Measurements from ENCODE around the gene SORBS1. TPM values are rescaled to one million over a fixed set of nuclear protein-coding genes. Genes with fewer than 3 reads are reported as not detected.

Gene SORBS1
- total and polyA plus RNA-seq, 4 donors: 33.2 to 71.3 (median 44.1) TPM

DNA sequence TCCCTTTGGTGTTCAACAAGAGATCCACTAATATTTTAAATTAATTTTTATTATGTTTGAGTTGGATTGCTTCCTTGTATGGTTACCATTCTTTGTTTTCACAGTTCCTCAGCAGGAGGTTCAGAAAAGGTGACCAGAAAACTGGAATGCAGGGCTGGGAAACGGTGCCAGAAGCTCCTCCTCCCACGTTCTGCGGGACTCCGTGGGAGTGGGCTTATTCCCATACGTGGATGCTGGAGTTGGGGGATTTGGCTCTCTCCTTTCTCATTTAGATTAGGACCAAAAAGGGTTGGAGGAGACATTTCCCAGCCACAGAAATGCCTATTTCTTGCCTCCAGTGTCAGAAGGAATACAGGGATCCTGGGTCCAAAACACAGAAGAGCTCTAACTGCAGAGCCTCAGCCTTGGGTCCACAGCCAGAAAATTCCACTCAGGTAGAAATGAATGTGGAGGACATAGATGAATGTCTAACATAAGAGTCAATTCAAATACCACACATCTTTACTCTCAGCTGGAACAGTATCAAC, 56.0 kb downstream of the SORBS1 start:
- no peaks in the 10 kb centered on the region for H3K36me3 ChIP-seq (ENCODE audit: control insufficient read depth in 4 of 4, insufficient read depth in 3 of 4, low read depth in 1 of 4, low read length in 3 of 4)
- H3K27me3 ChIP-seq (ENCODE audit: control insufficient read depth in 4 of 4, insufficient read depth in 4 of 4, low read length in 3 of 4): no peaks in the 10 kb centered on the region
- TF ChIP-seq RAD21 (IDR thresholded peaks at IDR 0.05) (no peak), FOXA1 (IDR thresholded peaks at IDR 0.05) (no peak), HNF4G (IDR thresholded peaks at IDR 0.05) (no peak), SP1 (IDR thresholded peaks at IDR 0.05) (no peak), YY1 (IDR thresholded peaks at IDR 0.05) (no peak), FOXA2 (IDR thresholded peaks at IDR 0.05) (no peak), RXRA (IDR thresholded peaks at IDR 0.05) (no peak), TAF1 (conservative IDR thresholded peaks at IDR 0.05) (no peak), NR2F2 (IDR thresholded peaks at IDR 0.05) (no peak), HNF4A (conservative IDR thresholded peaks at IDR 0.05) (no peak)
- TF ChIP-seq, protein P1, sequence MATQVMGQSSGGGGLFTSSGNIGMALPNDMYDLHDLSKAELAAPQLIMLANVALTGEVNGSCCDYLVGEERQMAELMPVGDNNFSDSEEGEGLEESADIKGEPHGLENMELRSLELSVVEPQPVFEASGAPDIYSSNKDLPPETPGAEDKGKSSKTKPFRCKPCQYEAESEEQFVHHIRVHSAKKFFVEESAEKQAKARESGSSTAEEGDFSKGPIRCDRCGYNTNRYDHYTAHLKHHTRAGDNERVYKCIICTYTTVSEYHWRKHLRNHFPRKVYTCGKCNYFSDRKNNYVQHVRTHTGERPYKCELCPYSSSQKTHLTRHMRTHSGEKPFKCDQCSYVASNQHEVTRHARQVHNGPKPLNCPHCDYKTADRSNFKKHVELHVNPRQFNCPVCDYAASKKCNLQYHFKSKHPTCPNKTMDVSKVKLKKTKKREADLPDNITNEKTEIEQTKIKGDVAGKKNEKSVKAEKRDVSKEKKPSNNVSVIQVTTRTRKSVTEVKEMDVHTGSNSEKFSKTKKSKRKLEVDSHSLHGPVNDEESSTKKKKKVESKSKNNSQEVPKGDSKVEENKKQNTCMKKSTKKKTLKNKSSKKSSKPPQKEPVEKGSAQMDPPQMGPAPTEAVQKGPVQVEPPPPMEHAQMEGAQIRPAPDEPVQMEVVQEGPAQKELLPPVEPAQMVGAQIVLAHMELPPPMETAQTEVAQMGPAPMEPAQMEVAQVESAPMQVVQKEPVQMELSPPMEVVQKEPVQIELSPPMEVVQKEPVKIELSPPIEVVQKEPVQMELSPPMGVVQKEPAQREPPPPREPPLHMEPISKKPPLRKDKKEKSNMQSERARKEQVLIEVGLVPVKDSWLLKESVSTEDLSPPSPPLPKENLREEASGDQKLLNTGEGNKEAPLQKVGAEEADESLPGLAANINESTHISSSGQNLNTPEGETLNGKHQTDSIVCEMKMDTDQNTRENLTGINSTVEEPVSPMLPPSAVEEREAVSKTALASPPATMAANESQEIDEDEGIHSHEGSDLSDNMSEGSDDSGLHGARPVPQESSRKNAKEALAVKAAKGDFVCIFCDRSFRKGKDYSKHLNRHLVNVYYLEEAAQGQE (IDR thresholded peaks at IDR 0.05): no peak
- TF ChIP-seq, protein P2, sequence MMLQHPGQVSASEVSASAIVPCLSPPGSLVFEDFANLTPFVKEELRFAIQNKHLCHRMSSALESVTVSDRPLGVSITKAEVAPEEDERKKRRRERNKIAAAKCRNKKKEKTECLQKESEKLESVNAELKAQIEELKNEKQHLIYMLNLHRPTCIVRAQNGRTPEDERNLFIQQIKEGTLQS (IDR thresholded peaks at IDR 0.05): no peak
- TF ChIP-seq, protein P3, sequence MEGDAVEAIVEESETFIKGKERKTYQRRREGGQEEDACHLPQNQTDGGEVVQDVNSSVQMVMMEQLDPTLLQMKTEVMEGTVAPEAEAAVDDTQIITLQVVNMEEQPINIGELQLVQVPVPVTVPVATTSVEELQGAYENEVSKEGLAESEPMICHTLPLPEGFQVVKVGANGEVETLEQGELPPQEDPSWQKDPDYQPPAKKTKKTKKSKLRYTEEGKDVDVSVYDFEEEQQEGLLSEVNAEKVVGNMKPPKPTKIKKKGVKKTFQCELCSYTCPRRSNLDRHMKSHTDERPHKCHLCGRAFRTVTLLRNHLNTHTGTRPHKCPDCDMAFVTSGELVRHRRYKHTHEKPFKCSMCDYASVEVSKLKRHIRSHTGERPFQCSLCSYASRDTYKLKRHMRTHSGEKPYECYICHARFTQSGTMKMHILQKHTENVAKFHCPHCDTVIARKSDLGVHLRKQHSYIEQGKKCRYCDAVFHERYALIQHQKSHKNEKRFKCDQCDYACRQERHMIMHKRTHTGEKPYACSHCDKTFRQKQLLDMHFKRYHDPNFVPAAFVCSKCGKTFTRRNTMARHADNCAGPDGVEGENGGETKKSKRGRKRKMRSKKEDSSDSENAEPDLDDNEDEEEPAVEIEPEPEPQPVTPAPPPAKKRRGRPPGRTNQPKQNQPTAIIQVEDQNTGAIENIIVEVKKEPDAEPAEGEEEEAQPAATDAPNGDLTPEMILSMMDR (IDR thresholded peaks at IDR 0.05; ENCODE audit: low read depth, low read length, missing input control): no peak
- no peak for DNase-seq (ENCODE audit: low spot score)
- 54% methylated on average over 5 of the region's 5 CpGs for WGBS
- H3K27ac ChIP-seq (ENCODE audit: low read depth in 1 of 2, low read length in 2 of 2): no peak overlapping the region
- H3K4me1 ChIP-seq (ENCODE audit: control insufficient read depth in 4 of 4, insufficient read depth in 4 of 4, low read length in 3 of 4): peaks cover 19 to 49% (median 45%) of the 10 kb centered on the region in 4 donors
- no peak overlapping the region for H3K4me3 ChIP-seq (ENCODE audit: low read depth in 1 of 3, low read length in 3 of 3)
- H3K9me3 ChIP-seq (ENCODE audit: control insufficient read depth in 4 of 4, low read length in 3 of 4): no peaks in the 10 kb centered on the region
- H3K9ac ChIP-seq (ENCODE audit: low read depth in 1 of 2, low read length in 2 of 2): no peak overlapping the region

DNA sequence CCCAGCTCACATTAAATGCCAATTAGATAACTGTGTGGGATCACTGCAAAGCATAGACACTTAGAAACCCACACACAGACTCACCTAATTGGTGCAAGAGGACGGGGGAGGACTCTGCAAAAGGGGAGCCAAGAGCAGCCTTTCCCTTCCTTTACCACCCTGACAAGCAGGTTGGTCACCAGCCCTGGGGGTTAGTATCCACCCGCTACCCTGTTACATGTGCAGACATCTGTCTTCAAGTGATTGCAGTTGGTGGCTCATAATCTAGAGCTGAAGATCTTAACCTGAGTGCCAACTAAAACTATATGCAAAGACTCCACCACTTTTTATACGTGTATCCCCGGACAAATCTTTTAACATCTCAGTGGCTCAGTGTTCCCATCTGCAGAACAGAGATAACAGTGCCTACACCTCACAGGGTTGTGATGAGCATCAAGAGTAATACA, 56.9 kb downstream of the SORBS1 start:
- no peak overlapping the region for H3K4me3 ChIP-seq (ENCODE audit: low read depth in 1 of 3, low read length in 3 of 3)
- no peaks in the 10 kb centered on the region for H3K36me3 ChIP-seq (ENCODE audit: control insufficient read depth in 4 of 4, insufficient read depth in 3 of 4, low read depth in 1 of 4, low read length in 3 of 4)
- no peaks in the 10 kb centered on the region for H3K27me3 ChIP-seq (ENCODE audit: control insufficient read depth in 4 of 4, insufficient read depth in 4 of 4, low read length in 3 of 4)
- H3K27ac ChIP-seq (ENCODE audit: low read depth in 1 of 2, low read length in 2 of 2): peak overlapping the region in 1 of 2 donors; percentile 89
- no peak for TF ChIP-seq JUND (IDR thresholded peaks at IDR 0.05)
- no peak for TF ChIP-seq TAF1 (conservative IDR thresholded peaks at IDR 0.05)
- TF ChIP-seq, protein P2 (IDR thresholded peaks at IDR 0.05): no peak
- H3K9ac ChIP-seq (ENCODE audit: low read depth in 1 of 2, low read length in 2 of 2): no peak overlapping the region
- H3K9me3 ChIP-seq (ENCODE audit: control insufficient read depth in 4 of 4, low read length in 3 of 4): no peaks in the 10 kb centered on the region
- no peak for DNase-seq (ENCODE audit: low spot score)
- 93% methylated on average over 4 of the region's 4 CpGs for WGBS
- H3K4me1 ChIP-seq (ENCODE audit: control insufficient read depth in 4 of 4, insufficient read depth in 4 of 4, low read length in 3 of 4): peaks cover 22 to 56% (median 53%) of the 10 kb centered on the region in 4 donors

Data from liver (tissue), 9 donors.